ENCODE measurements around the gene AMTN. TPM values are rescaled to one million over a fixed set of nuclear protein-coding genes. Genes with fewer than 3 reads are reported as not detected.

AMTN gene, protein sequence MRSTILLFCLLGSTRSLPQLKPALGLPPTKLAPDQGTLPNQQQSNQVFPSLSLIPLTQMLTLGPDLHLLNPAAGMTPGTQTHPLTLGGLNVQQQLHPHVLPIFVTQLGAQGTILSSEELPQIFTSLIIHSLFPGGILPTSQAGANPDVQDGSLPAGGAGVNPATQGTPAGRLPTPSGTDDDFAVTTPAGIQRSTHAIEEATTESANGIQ
- not detected in 2 replicates for total RNA-seq

GRCh38 chr4:70518269-70518668, at the start of gene AMTN:
Gene AMTN (plus strand): TSS chr4:70518569. CDS start chr4:70518778, 209 bp downstream.

DNA sequence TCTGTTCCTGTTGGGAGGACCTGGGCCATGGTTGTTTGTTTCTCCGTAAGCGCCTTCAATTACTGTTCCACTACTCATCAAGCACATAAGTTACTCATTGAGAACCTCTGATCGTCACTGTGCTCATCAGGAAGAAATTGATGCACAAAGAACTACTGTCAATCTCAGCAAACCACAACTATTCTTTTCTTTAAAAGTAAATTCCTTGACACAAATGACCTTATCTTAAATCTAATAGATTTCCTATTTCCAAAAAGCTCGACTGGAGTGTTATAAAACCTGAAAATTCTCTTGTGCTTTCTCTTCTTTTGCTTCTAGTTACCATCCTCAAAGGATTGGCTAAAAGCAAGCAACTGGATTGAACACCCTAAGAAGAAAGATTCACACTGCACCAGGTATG, 46.5 kb upstream of the AMTN start, which contains the start of gene MUC7:
Gene MUC7 (plus strand): TSS at position 301 of the 400 bp plus-strand sequence. CDS start 1,825 bp downstream, outside the sequence.

Other genes with a start within 250 kb of the AMTN start
- not detected in 2 replicates for gene CABS1, start 183.6 kb upstream of the AMTN start, total RNA-seq
- gene SMR3A, start 157.8 kb upstream of the AMTN start, total RNA-seq = not detected in 2 replicates
- not detected in 2 replicates for gene SMR3B, start 135.4 kb upstream of the AMTN start, total RNA-seq
- gene OPRPN, start 120.6 kb upstream of the AMTN start, total RNA-seq = not detected in 2 replicates
- not detected in 2 replicates for gene MUC7, start 46.4 kb upstream of the AMTN start, total RNA-seq
- not detected in 2 replicates for gene AMBN, start 73.7 kb downstream of the AMTN start, total RNA-seq
- gene ENAM, start 110.2 kb downstream of the AMTN start, total RNA-seq = not detected in 2 replicates
- 0.35 TPM in 1 of 2 replicates, not detected in the other for gene JCHAIN, start 147.9 kb downstream of the AMTN start, total RNA-seq
- 13.9 and 16.8 TPM in 2 replicates for gene UTP3, start 170.0 kb downstream of the AMTN start, total RNA-seq
- 17.5 and 19.5 TPM in 2 replicates for gene RUFY3, start 203.4 kb downstream of the AMTN start, total RNA-seq